ENCODE data around the gene KATNIP. TPM values are rescaled to one million over a fixed set of nuclear protein-coding genes. Genes with fewer than 3 reads are reported as not detected.

Gene KATNIP
- total RNA-seq, 4 donors from 2014 or later: 11.2 to 20.0 (median 17.5) TPM

- DNase-seq (ENCODE audit: extremely low spot score): no peak
- TF ChIP-seq POLR2AphosphoS5 (IDR thresholded peaks at IDR 0.05): no peak
- no peak for TF ChIP-seq EP300 (IDR thresholded peaks at IDR 0.05)
- TF ChIP-seq CTCF (IDR thresholded peaks at IDR 0.05): no peak
- no peak for TF ChIP-seq POLR2A (IDR thresholded peaks at IDR 0.05; ENCODE audit: low read depth)
- H3K4me3 ChIP-seq: no peak overlapping the region
- no peak overlapping the region for H3K27ac ChIP-seq (replicated peaks in 1 of 4)
- no peaks in the 10 kb centered on the region for H3K27me3 ChIP-seq
- WGBS: 98% methylated on average over 14 of the region's 17 CpGs
- peaks cover 0 to 4% (median 0%) of the 10 kb centered on the region in 4 donors for H3K4me1 ChIP-seq
- H3K9me3 ChIP-seq: no peaks in the 10 kb centered on the region
- intact Hi-C loops (cut with DNase I): no loop called here
- H3K36me3 ChIP-seq: peaks cover 86 to 100% (median 99%) of the 10 kb centered on the region in 4 donors
These were observed 43.2 kb upstream of the KATNIP start for GRCh38 chr16:27506771-27507170.

GRCh38 chr16:27508476-27508875, 41.5 kb upstream of the KATNIP start:
- TF ChIP-seq CTCF (IDR thresholded peaks at IDR 0.05) (no peak), POLR2AphosphoS5 (IDR thresholded peaks at IDR 0.05) (no peak), POLR2A (IDR thresholded peaks at IDR 0.05; ENCODE audit: low read depth) (no peak), EP300 (IDR thresholded peaks at IDR 0.05) (no peak)
- no peaks in the 10 kb centered on the region for H3K27me3 ChIP-seq
- DNase-seq (ENCODE audit: extremely low spot score): no peak
- WGBS: 95% methylated on average over 9 of the region's 9 CpGs
- no peak overlapping the region for H3K4me3 ChIP-seq
- H3K9me3 ChIP-seq: no peaks in the 10 kb centered on the region
- no peak overlapping the region for H3K27ac ChIP-seq (replicated peaks in 1 of 4)
- intact Hi-C loops (cut with DNase I): no loop called here
- H3K36me3 ChIP-seq: peaks cover 69 to 100% (median 91%) of the 10 kb centered on the region in 4 donors
- peaks cover 0 to 4% (median 0%) of the 10 kb centered on the region in 4 donors for H3K4me1 ChIP-seq

- H3K9me3 ChIP-seq: no peaks in the 10 kb centered on the region
- H3K27me3 ChIP-seq: no peaks in the 10 kb centered on the region
- H3K4me3 ChIP-seq: no peak overlapping the region
- peaks cover 0 to 18% (median 8%) of the 10 kb centered on the region in 4 donors for H3K4me1 ChIP-seq
- no peak for TF ChIP-seq POLR2AphosphoS5 (IDR thresholded peaks at IDR 0.05)
- no peak for TF ChIP-seq EP300 (IDR thresholded peaks at IDR 0.05)
- TF ChIP-seq POLR2A (IDR thresholded peaks at IDR 0.05; ENCODE audit: low read depth): no peak
- TF ChIP-seq CTCF (IDR thresholded peaks at IDR 0.05): no peak
- intact Hi-C loops (cut with DNase I): no loop called here
- DNase-seq (ENCODE audit: extremely low spot score): no peak
- peaks cover 46 to 96% (median 64%) of the 10 kb centered on the region in 4 donors for H3K36me3 ChIP-seq
- WGBS: 85% methylated on average over 14 of the region's 22 CpGs
- H3K27ac ChIP-seq (replicated peaks in 1 of 4): no peak overlapping the region
These were observed 38.1 kb upstream of the KATNIP start for GRCh38 chr16:27511657-27512448.

- intact Hi-C loops (cut with DNase I): no loop called here
- 79% methylated on average over 12 of the region's 12 CpGs for WGBS
- H3K4me1 ChIP-seq: peaks cover 0 to 19% (median 9%) of the 10 kb centered on the region in 4 donors
- H3K36me3 ChIP-seq: peaks cover 39 to 95% (median 61%) of the 10 kb centered on the region in 4 donors
- H3K27ac ChIP-seq (replicated peaks in 1 of 4): peak overlapping the region in 2 of 4 donors; percentile 14 to 35
- no peak overlapping the region for H3K4me3 ChIP-seq
- no peaks in the 10 kb centered on the region for H3K27me3 ChIP-seq
- H3K9me3 ChIP-seq: no peaks in the 10 kb centered on the region
- DNase-seq (ENCODE audit: extremely low spot score): no peak
- TF ChIP-seq POLR2A (IDR thresholded peaks at IDR 0.05; ENCODE audit: low read depth) (no peak), POLR2AphosphoS5 (IDR thresholded peaks at IDR 0.05) (no peak), CTCF (IDR thresholded peaks at IDR 0.05) (no peak), EP300 (IDR thresholded peaks at IDR 0.05) (no peak)
These were observed 35.1 kb upstream of the KATNIP start for GRCh38 chr16:27514806-27515205.

All from esophagus muscularis mucosa (tissue), 4 donors.